Tibial nerve (tissue), 3 donors: ENCODE results near the gene SLC35A2.

Experiments used
- CTCF ChIP-seq, 5 experiments: fragments of 200-600 bp in 3 of 5; fragments of 450-650 bp in 2 of 5; sonication (generic) in 3 of 5; IDR thresholded peaks; one replicate each; pipeline ENCODE4 v1.5.1; 2016 to 2019; ENCODE audit warnings: antibody characterized with exemption in 5 of 5, mild to moderate bottlenecking in 3 of 5, moderate library complexity in 2 of 5
- POLR2A ChIP-seq, 2 donors: fragments of 450-650 bp; IDR thresholded peaks; one replicate each; pipeline ENCODE4 v1.6.1; 2017; ENCODE audit warnings: antibody characterized with exemption in 2 of 2, mild to moderate bottlenecking in 2 of 2, moderate library complexity in 2 of 2

DNA sequence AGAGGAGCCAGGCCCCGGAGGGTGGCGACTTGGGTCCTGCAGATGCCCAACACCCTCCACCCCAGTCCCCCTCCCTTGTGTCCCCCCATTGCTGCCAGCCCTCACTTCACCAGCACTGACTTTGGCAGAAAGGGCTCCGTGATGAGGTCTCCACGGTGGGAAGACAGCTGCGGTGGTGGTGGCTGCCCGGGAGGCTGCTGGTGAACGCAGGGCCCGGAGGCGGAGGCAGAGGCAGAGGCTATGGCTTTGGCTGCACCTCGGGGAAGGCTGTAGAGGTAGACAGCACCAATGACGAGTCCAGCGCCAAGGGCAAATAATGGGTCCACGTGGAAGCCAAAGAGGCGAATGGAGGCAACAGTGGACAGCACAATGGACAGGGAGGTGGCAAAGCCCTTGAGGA, 6.8 kb downstream of the SLC35A2 start:
- TF ChIP-seq CTCF (IDR thresholded peaks at IDR 0.05) (no peak), POLR2A (IDR thresholded peaks at IDR 0.05) (no peak)
